SK-N-SH treated with all-trans-retinoic acid at 6 μM for 48 hours (cell line): Measurements from ENCODE around the gene ARL15.

Experiments used
- ATAC-seq: fragments of 200-7000 bp; cut with Tn5 transposase; 3 replicates; pipeline ENCODE4 v1.9.1; 2020; ENCODE audit warnings: mild to moderate bottlenecking, moderate library complexity
- CREB5 ChIP-seq: fragments of 250-450 bp; sonication (Bioruptor Pico); IDR thresholded peaks from 2 replicates; pipeline ENCODE4 v1.5.1; 2020; ENCODE audit warnings: low read depth, mild to moderate bottlenecking, moderate library complexity
- CSRNP3 ChIP-seq: fragments of 250-450 bp; sonication (Bioruptor Pico); IDR thresholded peaks from 2 replicates; pipeline ENCODE4 v1.5.1; 2021; ENCODE audit warnings: mild to moderate bottlenecking, moderate library complexity
- ESRRG ChIP-seq: fragments of 250-450 bp; sonication (Bioruptor Pico); IDR thresholded peaks from 2 replicates; pipeline ENCODE4 v1.6.1; 2021; ENCODE audit warnings: mild to moderate bottlenecking
- GLIS3 ChIP-seq: fragments of 250-450 bp; sonication (Bioruptor Pico); IDR thresholded peaks from 2 replicates; pipeline ENCODE4 v1.5.0; 2020; ENCODE audit warnings: mild to moderate bottlenecking, moderate library complexity
- ISL1 ChIP-seq: fragments of 250-450 bp; sonication (Bioruptor Pico); IDR thresholded peaks from 2 replicates; pipeline ENCODE4 v2.1.2; 2022; ENCODE audit warnings: mild to moderate bottlenecking, moderate library complexity
- OSR1 ChIP-seq: fragments of 250-450 bp; sonication (Bioruptor Pico); IDR thresholded peaks from 2 replicates; pipeline ENCODE4 v1.8.0; 2022; ENCODE audit warnings: moderate library complexity, mild to moderate bottlenecking, inconsistent platforms
- POU6F1 ChIP-seq: fragments of 250-450 bp; sonication (Bioruptor Pico); IDR thresholded peaks from 2 replicates; pipeline ENCODE4 v1.8.0; 2021; ENCODE audit warnings: low read depth, mild to moderate bottlenecking, moderate library complexity, borderline replicate concordance
- SNAI2 ChIP-seq: fragments of 250-450 bp; sonication (Bioruptor Pico); IDR thresholded peaks from 2 replicates; pipeline ENCODE4 v1.5.0; 2020; ENCODE audit warnings: mild to moderate bottlenecking, moderate library complexity
- TCF4 ChIP-seq: fragments of 250-450 bp; sonication (Bioruptor Pico); IDR thresholded peaks from 2 replicates; pipeline ENCODE4 v1.8.0; 2021; ENCODE audit warnings: mild to moderate bottlenecking, moderate library complexity, borderline replicate concordance
- TOX ChIP-seq: fragments of 250-450 bp; sonication (Bioruptor Pico); IDR thresholded peaks from 2 replicates; pipeline ENCODE4 v1.8.0; 2021; ENCODE audit warnings: mild to moderate bottlenecking, moderate library complexity, borderline replicate concordance
- TSHZ2 ChIP-seq: fragments of 250-450 bp; sonication (Bioruptor Pico); IDR thresholded peaks from 2 replicates; pipeline ENCODE4 v1.5.0; 2020; ENCODE audit warnings: mild to moderate bottlenecking, moderate library complexity
- ZC3H10 ChIP-seq: fragments of 250-450 bp; sonication (Bioruptor Pico); IDR thresholded peaks from 2 replicates; pipeline ENCODE4 v1.5.1; 2021; ENCODE audit warnings: mild to moderate bottlenecking, moderate library complexity
- ZFP3 ChIP-seq: fragments of 250-450 bp; sonication (Bioruptor Pico); IDR thresholded peaks from 2 replicates; pipeline ENCODE4 v1.5.0; 2020; ENCODE audit warnings: mild to moderate bottlenecking, moderate library complexity
- ZNF565 ChIP-seq: fragments of 450-650 bp; formaldehyde crosslinking; conservative IDR thresholded peaks from 2 replicates; pipeline ENCODE4 v1.5.0; 2020; ENCODE audit warnings: low read depth, mild to moderate bottlenecking, moderate library complexity
- ZNF70 ChIP-seq: fragments of 450-650 bp; formaldehyde crosslinking; IDR thresholded peaks from 2 replicates; pipeline ENCODE4 v1.5.0; 2020; ENCODE audit warnings: mild to moderate bottlenecking, moderate library complexity
- ZNF8 ChIP-seq: fragments of 450-650 bp; formaldehyde crosslinking; IDR thresholded peaks from 2 replicates; pipeline ENCODE4 v1.5.0; 2020; ENCODE audit warnings: mild to moderate bottlenecking, moderate library complexity
- TF ChIP-seq, protein P1 (sequence below): fragments of 250-450 bp; sonication (Bioruptor Pico); IDR thresholded peaks from 2 replicates; pipeline ENCODE4 v1.8.0; 2020; ENCODE audit warnings: mild to moderate bottlenecking, moderate library complexity, borderline replicate concordance

The ARL15 gene

DNA sequence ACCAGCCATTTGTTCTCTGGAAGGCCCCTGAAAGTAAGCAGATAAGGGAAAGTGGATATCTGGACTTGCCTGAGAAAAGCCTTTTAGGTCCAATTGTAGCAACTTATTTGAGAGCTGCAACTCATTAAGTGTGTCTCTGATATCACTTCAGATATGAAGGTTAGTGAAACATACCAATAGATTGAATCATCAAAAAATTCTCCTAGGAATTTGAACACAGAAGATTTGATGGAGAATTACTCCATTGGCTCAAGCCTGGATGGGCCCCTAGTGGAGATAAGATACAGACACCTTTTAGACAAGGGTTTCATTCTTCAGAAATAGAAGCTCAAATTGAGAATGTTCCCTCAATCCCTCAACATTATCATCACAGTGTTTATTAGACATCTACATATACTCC lies 393.3 kb downstream of the ARL15 start:
- TF ChIP-seq ISL1 (CRISPR knock-in tag) (peak; percentile 91), TOX (CRISPR knock-in tag) (no peak)
- TF ChIP-seq, all 23 proteins: peak for 1
- peak; percentile 93 for ATAC-seq

DNA sequence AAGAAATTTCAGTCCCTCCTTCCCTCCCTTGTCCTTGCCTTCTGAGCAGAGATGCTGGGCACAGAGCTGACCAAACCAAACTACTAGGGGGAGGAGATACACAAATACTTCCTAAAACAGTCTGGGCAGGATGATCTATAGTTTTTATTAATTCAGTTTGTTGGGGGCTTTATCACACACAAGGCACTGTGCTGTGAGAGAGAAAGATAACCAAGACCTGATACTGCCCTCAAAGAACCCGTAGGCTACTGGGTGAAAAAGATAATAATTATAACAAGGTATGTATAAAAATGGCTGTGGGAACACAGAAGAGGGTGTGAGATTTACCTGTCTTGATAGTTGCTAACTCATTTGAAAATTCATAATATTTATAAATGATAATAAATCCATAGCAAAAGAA lies 395.3 kb downstream of the ARL15 start:
- TF ChIP-seq TOX (CRISPR knock-in tag) (no peak), ESRRG (no peak), POU6F1 (CRISPR knock-in tag) (no peak), SNAI2 (no peak), ZFP3 (no peak), ZC3H10 (no peak), ZNF70 (CRISPR knock-in tag) (no peak), TSHZ2 (CRISPR knock-in tag) (no peak), ISL1 (CRISPR knock-in tag) (no peak), OSR1 (CRISPR knock-in tag) (no peak), ZNF8 (no peak)
- TF ChIP-seq, protein P1, sequence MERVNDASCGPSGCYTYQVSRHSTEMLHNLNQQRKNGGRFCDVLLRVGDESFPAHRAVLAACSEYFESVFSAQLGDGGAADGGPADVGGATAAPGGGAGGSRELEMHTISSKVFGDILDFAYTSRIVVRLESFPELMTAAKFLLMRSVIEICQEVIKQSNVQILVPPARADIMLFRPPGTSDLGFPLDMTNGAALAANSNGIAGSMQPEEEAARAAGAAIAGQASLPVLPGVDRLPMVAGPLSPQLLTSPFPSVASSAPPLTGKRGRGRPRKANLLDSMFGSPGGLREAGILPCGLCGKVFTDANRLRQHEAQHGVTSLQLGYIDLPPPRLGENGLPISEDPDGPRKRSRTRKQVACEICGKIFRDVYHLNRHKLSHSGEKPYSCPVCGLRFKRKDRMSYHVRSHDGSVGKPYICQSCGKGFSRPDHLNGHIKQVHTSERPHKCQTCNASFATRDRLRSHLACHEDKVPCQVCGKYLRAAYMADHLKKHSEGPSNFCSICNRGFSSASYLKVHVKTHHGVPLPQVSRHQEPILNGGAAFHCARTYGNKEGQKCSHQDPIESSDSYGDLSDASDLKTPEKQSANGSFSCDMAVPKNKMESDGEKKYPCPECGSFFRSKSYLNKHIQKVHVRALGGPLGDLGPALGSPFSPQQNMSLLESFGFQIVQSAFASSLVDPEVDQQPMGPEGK (CRISPR knock-in tag), result no peak
- ATAC-seq, result no peak

DNA sequence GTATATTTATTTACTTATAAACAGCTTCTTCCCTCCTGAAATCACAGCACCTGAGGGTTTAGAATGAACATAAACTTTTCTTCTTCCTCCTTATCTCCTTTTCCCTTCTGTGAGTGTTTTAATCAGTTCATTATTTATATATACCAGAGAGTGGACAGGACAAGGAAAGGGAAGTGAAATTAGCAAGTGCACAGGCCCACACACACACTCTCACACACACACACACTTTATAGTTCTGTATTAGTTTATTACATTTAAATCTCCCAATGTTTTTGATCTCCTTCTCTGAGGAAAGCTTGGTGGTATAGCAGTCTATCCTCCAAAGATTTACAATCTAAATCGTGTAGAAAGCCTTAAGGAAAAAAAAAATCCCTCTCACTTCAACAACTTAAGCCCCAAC lies 396.4 kb downstream of the ARL15 start:
- no peak for ATAC-seq
- no peak for TF ChIP-seq ZNF8
- TF ChIP-seq ESRRG, result no peak
- TF ChIP-seq, all 23 proteins: peak for 0

DNA sequence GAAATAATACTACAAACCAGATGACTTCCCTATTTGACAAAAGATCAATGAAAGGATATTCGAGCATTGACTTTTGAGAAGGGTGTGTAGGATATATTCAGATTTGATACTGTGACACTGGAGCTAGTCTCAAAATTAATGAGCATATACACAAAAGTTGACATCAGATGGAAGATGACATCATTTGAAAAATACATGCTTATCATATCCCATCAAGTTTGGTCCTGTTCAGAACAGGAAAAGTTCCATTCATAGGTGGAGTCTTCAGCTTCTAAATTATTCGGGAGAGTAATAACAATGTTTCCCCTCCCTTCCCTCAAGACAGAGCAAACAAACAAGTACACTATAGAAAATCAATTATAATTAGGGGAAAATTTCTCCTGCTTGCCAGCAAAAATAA lies 401.6 kb downstream of the ARL15 start:
- no peak for ATAC-seq
- TF ChIP-seq CREB5 (no peak), CSRNP3 (CRISPR knock-in tag) (no peak), TCF4 (no peak), ZNF565 (CRISPR knock-in tag) (no peak), TOX (CRISPR knock-in tag) (no peak), ZC3H10 (no peak), TSHZ2 (CRISPR knock-in tag) (no peak), GLIS3 (CRISPR knock-in tag) (no peak), ESRRG (no peak)
- TF ChIP-seq, protein P1 (CRISPR knock-in tag), result no peak
